ENCODE data around the gene IFIT1B.
"Not testable (repeated sequence)": the region's sequence is repeated elsewhere in the genome, so short reads cannot be mapped to it uniquely, and the experiment has no call there.

The IFIT1B gene, protein sequence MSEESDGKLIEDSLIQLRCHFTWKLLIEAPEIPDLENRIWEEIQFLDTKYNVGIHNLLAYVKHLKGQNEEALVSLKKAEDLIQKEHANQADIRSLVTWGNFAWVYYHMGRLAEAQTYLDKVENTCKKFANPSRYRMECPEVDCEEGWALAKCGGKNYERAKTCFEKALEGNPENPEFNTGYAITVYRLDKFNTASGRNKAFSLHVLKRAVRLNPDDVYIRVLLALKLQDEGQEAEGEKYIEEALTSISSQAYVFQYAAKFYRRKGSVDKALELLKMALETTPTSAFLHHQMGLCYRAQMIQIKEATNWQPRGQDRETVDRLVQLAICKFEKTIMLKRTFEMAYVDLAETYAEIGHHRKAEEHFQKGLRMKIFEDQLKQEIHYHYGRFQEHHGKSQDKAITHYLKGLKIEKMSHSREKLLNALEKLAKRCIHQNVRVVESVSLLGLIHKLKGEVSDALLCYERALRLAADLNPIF

DNA sequence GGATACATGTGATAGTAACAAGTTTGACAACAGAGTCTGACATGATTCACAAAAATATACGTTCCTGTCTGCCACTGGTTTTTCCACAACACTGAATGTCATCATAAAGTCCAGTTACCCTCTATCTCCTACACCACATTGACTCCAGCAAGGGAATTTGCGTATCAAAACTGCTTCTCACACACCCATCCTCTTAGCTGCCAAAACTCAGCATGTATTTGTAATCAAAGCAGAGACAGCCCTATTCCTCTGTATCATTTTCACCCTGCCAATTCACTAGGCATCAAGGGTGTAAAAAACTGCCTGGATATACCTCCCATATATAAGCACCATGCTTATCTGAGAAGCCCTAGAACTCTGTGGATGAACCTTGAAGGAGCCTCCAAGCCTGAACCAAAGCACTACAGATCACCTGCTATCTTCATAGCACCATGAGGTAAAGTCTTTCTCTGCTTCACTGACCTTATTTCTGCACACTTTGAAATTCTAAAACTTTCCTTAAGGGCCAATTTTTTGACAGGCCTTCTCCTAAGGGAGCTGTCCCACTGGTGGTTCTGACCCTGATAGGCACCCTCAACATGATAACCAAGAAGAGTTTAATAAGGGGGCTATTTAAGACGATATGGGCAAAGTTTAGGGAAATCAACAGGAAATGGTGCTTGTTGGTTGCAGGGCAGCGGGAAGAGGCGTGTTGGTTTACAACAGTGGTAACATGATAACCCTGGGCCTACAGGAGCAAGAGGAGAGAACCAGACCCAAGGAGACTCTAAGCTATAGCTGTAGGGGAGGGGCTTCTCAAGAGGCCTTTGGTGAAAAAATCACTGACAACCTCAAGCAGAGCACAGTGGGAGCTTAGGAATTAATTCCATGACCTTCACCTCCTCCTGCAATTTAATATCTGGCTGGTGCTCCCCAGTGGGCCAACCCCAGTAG lies at the start of gene IFIT1B:
Gene IFIT1B (plus strand): TSS at position 352 of the 933 bp plus-strand sequence. CDS start 80 bp downstream, at position 432.
- DNase-seq = no peak

DNA sequence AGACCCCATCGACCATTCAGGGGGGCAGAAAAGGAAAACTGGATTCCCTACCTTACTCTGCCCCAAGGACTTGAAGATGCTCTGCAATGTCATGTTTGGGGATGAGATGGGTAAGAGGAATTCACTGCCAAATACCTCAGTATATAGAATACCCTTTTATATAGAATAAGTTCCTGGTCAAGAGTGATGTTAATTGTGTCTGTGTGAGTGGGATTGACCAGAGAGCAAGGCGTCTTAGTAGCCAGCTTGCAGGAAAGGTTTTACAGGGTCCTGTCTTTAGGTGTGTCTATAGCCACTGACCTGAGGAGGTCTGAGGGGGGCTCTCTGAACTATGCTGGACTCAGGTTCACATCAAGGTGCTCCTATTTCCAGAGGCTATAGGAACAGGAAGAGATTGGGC lies 48.7 kb upstream of the IFIT1B start:
- no peak for DNase-seq

DNA sequence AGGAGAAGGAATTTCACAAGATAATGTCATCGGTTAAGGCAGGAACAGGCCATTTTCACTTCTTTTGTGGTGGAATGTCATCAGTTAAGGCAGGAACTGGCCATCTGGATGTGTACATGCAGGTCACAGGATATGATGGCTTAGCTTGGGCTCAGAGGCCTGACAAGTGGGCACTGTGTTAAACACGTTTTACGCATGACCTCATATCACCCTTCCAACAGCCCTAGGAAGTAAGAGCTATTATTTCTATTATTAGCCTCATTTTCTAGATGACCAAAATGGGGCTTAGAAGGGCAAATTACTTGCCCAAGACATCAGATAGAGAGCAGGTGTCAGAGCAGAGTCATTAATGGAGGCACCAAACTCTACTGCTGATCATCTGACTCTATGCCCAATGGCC lies 47.8 kb upstream of the IFIT1B start:
- DNase-seq = not testable (repeated sequence)

DNA sequence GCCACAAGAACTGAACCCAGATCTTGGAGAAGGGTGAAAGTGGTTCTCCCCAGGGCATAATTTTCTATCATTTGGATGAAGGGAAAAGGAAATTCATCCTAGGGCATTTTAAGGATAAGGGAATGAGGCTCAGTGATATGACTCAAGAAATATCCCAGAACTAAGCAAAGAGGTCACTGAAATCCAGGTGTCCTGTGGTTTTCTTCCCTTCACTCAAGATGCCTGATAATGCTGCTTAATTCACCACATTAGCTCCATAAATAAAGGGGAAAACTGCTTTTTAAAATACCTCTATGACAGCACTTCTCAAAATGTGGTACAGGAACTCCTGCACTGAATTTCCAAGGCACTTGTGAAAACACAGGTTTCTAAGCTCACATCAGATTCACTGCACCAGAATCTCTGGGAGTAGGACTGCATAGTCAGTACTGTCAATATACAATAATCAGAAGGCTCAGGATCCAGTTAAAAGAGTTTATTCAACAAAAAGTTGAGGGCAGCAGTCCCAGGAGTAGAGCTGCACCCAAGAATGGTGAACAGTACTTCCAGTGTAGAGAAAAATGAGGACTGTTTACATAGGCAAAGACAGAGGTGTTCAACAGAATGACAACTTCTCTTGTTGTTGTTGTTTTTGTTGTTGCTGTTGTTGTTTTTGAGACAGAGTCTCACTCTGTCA lies 47.2 kb upstream of the IFIT1B start:
- no peak for DNase-seq

DNA sequence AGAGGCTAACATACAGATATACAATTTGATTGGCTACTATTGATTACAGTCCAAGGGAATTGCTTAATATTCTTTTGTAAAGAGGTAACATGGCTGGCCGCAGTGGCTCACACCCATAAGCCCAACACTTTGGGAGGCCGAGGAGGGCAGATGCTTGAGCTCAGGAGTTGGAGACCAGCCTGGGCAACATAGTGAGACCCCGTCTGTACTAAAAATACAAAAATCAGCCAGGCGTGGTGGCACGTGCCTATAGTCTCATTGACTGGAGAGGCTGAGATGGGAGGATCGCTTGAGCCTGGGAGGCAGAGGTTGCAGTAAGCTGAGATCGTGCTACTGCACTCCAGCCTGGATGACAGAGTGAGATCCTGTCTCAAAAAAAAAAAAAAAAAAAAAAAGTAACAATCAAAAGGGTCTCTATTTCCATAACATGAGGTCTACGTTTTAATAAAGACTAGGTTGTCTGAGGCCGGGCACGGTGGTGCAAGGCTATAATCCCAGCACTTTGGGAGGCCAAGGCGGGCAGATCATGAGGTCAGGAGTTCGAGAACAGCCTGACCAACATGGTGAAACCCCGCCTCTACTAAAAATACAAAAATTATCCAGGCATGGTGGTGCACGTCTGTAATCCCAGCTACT lies 46.3 kb upstream of the IFIT1B start:
- DNase-seq = not testable (repeated sequence)

DNA sequence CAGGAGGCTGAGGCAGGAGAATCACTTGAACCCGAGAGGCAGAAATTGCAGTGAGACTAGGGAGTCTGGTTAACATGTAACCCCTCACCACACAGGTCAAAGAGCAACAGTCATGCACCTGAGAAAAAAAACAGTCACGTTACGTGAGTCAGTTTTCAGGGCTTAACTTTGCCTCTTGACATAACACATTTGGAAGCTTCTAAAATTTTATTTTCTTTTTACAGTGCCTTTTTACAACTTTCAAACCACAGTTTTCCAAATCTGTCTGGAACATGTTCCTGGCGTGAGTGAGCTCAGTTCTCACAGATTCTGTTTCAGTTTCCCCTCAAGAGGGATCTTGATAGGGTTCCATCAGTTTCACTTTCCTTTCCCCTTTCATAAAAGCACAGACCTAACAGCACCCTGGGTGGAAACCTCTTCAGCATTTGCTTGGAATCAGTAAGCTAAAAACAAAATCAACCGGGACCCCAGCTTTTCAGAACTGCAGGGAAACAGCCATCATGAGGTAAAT lies 45.7 kb upstream of the IFIT1B start:
- DNase-seq = no peak

DNA sequence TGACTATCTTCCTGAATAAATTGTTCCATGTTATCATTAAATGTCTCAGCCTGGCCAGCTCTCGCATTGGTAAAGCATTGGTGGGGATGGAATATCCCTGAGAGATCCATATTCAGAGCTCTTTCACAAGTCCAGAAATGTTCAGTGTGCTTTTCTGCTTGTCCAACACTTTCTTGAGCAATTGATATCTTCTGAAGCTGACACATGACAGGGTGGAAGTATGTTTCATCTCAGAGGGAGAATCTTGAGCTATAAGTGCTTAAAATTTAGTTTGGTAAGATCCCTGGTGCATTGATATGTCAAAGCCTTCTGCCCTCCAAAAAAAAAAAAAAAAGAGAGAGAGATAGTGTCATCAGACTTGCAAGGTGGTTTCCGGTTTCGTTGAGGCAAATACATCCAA lies 42.6 kb upstream of the IFIT1B start:
- no peak for DNase-seq

DNA sequence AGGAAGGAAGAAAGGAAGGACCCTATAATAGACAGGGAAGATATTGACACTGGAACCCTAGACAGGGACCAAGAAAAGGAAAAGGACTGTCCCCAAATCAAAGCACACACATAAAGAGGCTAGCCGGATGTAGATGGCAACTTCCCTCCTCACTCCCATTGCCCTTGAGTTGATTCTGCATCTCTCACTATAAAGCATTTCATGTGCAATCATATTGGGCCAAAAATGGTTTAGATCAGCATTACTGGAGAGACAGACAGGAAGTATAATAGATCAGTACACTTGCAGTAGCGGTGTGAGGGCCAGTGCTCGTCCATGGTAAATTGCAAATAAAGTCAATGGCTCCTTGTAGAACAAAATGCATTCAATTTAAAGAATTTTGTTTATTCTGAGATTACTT lies 41.6 kb upstream of the IFIT1B start:
- no peak for DNase-seq

DNA sequence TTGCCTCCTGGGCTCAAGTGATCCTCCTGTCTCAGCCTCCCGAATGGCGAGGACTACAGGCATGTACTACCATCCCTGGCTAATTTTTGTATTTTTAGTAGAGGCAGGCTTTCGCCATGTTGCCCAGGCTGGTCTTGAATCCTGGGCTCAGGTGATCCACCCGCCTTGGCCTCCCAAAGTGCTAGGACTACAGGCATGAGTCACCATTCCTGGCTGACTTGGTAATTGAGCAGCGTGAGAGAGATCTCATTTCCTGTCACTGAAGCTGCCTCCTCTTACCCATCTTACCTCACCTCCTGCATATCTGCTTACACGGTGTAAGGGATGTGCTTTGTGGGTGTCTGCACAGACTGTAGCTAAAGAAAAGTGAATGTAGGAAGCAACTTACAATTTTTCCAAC lies 40.4 kb upstream of the IFIT1B start:
- DNase-seq = no peak

DNA sequence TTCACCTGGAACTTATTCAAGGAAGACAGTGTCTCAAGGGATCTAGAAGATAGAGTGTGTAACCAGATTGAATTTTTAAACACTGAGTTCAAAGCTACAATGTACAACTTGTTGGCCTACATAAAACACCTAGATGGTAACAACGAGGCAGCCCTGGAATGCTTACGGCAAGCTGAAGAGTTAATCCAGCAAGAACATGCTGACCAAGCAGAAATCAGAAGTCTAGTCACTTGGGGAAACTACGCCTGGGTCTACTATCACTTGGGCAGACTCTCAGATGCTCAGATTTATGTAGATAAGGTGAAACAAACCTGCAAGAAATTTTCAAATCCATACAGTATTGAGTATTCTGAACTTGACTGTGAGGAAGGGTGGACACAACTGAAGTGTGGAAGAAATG lies 39.1 kb upstream of the IFIT1B start:
- no peak for DNase-seq

DNA sequence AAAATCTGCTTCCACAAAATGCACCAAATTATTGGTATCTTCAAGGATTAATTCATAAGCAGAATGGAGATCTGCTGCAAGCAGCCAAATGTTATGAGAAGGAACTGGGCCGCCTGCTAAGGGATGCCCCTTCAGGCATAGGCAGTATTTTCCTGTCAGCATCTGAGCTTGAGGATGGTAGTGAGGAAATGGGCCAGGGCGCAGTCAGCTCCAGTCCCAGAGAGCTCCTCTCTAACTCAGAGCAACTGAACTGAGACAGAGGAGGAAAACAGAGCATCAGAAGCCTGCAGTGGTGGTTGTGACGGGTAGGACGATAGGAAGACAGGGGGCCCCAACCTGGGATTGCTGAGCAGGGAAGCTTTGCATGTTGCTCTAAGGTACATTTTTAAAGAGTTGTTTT lies 38.0 kb upstream of the IFIT1B start:
- DNase-seq = no peak

DNA sequence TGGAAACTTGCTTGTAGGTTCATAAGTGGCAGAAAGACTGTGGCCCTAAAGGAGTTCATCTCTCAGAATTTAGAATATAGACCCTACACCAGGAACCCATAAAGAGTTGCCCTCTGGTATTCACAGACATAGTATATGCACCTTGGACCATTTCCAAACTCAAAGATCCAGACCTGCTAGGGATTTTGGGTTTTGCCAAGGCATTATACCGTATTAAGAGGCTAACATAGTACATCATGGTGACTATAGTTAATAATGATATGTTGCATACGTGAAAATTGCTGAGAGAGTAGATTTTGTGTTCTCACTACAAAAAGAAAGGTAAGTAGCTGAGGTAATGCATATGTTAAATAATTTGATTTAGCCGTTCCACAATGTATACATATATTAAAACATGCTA lies 36.2 kb upstream of the IFIT1B start:
- no peak for DNase-seq

DNA sequence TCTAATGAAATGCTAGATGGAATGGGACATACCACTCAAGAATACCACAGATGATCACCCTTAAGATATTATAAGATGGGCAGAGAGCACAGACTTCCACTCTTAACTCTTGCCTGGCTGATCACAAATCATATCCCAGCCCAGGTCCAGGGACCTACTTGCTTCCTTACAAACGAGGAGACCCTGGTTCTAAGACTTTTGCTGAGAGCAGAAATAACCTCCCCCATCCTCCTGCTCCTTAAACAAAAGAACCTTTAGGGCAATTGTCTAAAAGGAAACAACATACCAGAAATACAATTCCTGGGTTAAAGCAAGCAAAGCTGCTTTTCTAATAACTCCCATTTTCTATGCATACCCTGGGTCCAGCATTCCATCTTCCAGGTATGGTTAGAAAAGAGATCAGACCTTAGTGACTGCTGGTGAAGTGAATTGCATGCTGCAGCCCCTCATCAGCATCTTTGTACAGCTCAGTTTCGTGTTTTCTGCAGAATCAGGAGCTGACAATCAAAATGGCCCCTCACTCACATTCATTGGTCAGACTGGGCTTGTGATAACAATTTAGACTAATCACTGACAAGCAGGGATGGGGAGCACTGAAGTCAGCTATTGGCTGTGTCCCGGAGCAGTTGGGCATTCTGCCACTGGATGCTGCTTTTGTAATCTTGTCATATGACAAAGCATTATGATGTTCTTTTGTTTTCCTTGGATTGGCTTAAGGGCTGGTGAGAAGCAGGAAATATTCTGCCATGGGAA lies 35.5 kb upstream of the IFIT1B start:
- DNase-seq = no peak

DNA sequence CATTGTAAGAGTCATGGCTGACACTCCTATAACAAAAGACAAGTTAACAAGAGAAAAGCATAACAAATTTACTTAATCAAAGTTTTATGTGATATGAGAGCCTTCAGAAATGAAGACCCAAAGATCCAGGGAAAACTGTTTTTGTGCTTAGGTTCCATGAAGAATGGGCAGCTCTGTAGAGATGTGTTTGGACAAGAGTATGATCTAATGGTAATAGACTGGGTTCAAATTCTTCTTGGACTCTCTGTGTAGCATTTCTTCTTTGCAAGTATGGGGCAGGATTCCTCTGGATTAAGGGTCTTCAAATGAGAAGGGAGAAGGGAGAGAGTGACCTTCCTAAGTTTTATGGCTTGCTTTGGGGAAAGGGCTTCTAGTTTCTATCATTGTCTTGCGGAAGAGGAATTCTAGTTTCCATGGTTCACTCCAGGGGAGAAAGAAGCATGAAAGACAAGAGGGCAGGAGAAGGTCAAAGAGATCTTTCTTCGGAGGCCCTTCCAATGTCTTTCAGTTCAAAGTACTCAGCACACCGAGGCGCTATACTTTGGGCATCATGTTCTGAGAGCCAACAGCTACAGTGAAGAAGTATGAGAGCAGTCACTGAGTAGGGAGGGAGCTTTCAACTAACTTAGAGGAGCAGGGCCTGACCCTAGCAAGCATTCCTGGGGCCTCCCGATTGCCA lies 34.6 kb upstream of the IFIT1B start:
- DNase-seq = no peak

DNA sequence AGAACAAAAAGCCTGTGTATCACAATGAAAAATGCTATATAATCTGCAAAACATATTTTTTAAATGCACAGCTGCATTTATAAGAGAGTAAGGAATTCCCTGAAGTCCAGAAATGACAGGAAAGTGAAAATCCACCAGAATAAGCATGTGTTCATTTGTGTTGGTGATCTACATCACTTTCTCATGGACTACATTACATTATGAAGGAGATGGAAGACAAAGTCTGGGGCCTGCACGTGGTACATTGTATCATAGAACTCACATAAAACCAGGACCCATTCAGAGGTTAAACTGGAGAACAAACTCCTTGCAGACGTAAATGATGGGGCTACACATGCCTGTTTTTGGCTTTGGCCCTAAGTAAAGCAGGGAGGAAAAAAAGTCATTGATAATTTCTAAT lies 33.7 kb upstream of the IFIT1B start:
- no peak for DNase-seq

DNA sequence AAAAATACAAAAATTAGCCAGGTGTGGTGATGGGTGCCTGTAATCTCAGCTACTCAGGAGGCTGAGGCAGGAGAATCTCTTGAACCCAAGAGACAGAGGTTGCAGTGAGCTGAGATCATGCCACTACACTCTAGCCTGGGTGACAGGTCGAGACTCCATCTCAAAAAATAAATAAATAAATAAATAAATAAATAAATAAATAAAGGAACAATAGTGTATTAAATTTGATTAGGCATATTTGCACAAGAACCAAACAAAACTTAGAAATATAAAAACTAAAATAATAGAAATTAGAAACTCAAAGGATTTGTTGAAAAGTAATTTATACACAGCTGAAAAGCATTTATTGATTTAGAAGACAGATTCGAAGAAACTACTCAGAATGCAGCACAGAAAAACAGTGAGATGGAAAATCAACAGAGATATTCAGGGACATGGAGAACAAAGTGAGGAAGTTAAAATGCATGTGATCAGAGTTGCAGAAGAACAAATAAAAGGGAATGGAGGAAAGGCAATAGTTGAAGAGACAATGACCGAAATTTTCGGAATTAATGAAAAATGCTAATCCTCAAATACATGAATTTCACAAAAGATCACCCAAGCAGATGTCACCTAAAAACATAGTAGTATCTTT lies 32.4 kb upstream of the IFIT1B start:
- no peak for DNase-seq

DNA sequence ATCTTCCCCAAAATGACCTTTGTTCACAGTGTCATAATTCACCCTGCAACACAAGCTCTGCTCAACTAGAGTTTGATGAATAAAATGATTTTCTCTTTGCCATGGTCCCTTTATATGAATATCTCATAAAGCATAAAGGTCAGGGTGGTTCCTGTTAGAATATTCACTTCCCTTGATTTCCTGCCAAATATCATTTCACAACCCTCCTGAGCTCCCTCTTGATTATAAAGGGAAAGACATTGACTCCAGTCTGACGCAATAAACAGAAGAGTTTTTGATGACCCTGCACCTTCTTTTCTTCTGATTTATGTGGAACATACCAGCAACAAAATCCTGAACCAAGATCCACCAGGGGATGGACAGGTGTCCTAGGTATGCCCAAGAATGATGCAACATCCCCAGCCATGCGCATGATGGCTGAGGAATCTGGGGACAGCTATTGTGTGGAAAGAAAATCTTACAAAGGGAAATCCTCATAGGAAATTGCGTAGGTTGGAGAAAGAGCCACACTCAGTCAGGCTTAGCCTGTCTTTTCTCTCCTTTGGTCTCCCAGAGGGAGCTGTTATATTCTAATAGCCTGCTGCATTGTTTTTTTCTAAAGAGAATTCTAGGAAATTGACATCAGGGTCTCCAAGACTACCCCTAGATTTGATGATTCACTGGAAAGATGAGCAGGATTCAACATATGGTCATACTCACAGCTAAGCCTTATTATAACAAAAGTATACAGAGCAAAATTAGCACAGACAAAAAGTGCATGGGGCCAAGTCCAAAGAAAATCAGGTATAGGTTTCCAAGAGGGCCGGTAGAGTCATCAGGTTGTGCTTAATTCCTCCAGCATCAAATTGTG lies 31.2 kb upstream of the IFIT1B start:
- DNase-seq = no peak

DNA sequence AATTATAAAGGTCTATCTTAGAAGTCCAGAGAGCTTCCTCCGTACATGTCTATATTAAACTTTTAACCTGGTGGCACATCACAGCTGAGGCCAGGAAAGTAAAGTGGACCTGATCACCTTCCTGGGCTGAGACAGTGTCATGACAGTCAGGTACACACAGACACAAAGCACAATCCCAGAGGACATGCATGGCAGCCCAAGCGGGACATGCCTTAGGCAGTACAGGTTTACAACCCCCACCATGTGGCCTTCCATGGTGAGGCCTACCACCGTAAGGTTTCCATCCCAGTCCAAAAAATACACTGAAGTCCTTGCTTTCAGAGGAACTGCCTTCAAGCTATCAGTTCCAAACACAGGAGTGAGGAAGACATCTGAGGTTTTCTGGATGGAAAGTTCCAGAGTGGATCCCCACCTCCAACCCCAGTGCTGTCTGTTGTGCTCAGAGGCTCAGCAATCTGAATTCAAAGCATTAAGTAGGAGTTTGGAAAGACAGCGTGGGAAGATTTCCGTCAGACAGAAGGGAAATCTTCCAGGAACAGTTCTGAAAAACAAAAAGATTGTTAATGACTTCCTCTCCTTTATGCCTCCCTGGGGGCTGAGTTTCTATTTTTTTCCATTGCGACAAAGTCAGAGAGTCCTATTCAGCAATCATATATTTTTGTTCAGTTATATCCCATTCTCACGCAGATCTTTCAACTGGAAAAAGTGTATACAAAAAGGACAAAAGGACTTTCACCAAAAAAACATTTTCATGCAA lies 30.0 kb upstream of the IFIT1B start:
- no peak for DNase-seq

DNA sequence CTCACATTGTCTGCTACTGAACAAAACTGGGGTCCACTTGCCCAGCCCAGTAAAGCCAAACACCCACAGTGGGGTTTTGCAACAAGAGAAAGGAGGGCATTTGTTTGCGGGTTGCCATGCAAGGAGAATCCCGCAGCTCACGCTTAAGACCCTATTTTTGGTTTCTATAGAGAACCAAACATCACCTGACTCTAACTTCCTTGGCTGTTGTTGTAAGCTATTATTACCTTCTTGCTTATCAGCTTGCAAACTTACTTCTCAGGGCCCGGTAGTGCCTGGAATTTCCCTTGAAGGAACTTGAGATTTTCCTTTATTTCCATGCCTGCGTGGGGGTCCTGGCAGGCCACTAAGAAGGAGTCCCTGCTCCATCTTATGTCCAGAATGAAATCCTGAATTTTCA lies 29.4 kb upstream of the IFIT1B start:
- no peak for DNase-seq

Measured in NCI-H1930 (cell line).